Measurements from ENCODE around the gene ZEB2. TPM values are rescaled to one million over a fixed set of nuclear protein-coding genes. Genes with fewer than 3 reads are reported as not detected.

The ZEB2 gene
- total RNA-seq, 1 donor from 2014 or later = 121 TPM

- peaks cover 24% of the 10 kb centered on the region for H3K4me1 Mint-ChIP-seq (ENCODE audit: low read depth, unreplicated experiment)
Observed at GRCh38 chr2:144351687-144352086, 168.2 kb downstream of the ZEB2 start.

DNA sequence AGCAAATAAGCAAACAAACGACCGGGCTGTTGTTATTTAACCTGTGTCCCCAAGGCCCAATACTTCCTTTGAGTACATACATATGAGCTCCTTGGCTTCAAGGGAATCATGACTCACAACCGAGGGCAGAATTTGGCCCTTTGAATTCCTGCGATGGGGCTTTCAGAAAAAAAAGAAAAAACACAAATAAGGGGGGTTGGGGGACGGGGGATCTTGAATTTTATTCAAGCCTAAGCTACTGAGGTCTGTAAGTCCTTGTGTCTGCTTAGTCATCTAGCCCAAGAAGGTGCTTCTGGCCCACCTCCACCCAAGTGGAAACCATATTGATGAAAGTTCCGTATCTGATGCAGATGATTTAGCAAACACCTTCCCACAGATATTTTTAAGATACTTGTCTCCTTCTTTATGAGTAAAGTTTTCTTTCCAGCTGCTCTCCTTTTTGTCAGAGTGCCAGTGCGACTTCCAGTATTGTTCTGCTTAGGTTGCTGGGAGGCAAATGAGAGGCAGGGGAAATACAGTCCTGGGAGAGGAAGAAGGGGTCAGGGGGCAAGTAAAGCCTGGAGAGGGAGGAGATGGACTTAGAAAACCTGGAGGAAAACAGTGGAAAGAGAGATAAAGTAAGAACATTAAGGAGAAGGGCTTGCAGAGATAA is 169.6 kb downstream of the ZEB2 start:
- no peak for DNase-seq
- Mint-ChIP-seq H3K4me1 (ENCODE audit: low read depth, unreplicated experiment) (peaks cover 11% of the 10 kb centered on the region), H3K9me3 (ENCODE audit: unreplicated experiment) (no peaks in the 10 kb centered on the region), H3K27me3 (ENCODE audit: unreplicated experiment) (no peaks in the 10 kb centered on the region), H3K4me3 (ENCODE audit: unreplicated experiment) (no peak overlapping the region), H3K36me3 (ENCODE audit: unreplicated experiment) (no peaks in the 10 kb centered on the region), H3K27ac (ENCODE audit: unreplicated experiment) (no peak overlapping the region)
- TF ChIP-seq, protein P1, sequence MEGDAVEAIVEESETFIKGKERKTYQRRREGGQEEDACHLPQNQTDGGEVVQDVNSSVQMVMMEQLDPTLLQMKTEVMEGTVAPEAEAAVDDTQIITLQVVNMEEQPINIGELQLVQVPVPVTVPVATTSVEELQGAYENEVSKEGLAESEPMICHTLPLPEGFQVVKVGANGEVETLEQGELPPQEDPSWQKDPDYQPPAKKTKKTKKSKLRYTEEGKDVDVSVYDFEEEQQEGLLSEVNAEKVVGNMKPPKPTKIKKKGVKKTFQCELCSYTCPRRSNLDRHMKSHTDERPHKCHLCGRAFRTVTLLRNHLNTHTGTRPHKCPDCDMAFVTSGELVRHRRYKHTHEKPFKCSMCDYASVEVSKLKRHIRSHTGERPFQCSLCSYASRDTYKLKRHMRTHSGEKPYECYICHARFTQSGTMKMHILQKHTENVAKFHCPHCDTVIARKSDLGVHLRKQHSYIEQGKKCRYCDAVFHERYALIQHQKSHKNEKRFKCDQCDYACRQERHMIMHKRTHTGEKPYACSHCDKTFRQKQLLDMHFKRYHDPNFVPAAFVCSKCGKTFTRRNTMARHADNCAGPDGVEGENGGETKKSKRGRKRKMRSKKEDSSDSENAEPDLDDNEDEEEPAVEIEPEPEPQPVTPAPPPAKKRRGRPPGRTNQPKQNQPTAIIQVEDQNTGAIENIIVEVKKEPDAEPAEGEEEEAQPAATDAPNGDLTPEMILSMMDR (IDR thresholded peaks at IDR 0.05; ENCODE audit: partially characterized antibody, unreplicated experiment) = no peak

More at GRCh38 chr2:144351687-144352086, 168.2 kb downstream of the ZEB2 start:
- Mint-ChIP-seq H3K36me3 (ENCODE audit: unreplicated experiment) (no peaks in the 10 kb centered on the region), H3K4me3 (ENCODE audit: unreplicated experiment) (no peak overlapping the region), H3K27me3 (ENCODE audit: unreplicated experiment) (no peaks in the 10 kb centered on the region), H3K27ac (ENCODE audit: unreplicated experiment) (no peak overlapping the region), H3K9me3 (ENCODE audit: unreplicated experiment) (no peaks in the 10 kb centered on the region)
- TF ChIP-seq, protein P1 (IDR thresholded peaks at IDR 0.05; ENCODE audit: partially characterized antibody, unreplicated experiment) = no peak
- no peak for DNase-seq

- Mint-ChIP-seq H3K4me1 (ENCODE audit: low read depth, unreplicated experiment) (peaks cover 11% of the 10 kb centered on the region), H3K9me3 (ENCODE audit: unreplicated experiment) (no peaks in the 10 kb centered on the region), H3K27me3 (ENCODE audit: unreplicated experiment) (no peaks in the 10 kb centered on the region), H3K36me3 (ENCODE audit: unreplicated experiment) (no peaks in the 10 kb centered on the region), H3K27ac (ENCODE audit: unreplicated experiment) (no peak overlapping the region), H3K4me3 (ENCODE audit: unreplicated experiment) (no peak overlapping the region)
- TF ChIP-seq, protein P1 (IDR thresholded peaks at IDR 0.05; ENCODE audit: partially characterized antibody, unreplicated experiment) = no peak
- DNase-seq = no peak
Observed at GRCh38 chr2:144349674-144350073, 170.2 kb downstream of the ZEB2 start.

GRCh38 chr2:144348846-144349245 is 171.1 kb downstream of the ZEB2 start:
- Mint-ChIP-seq H3K4me1 (ENCODE audit: low read depth, unreplicated experiment) (peaks cover 11% of the 10 kb centered on the region), H3K27ac (ENCODE audit: unreplicated experiment) (no peak overlapping the region)
- TF ChIP-seq, protein P1 (IDR thresholded peaks at IDR 0.05; ENCODE audit: partially characterized antibody, unreplicated experiment) = no peak

DNA sequence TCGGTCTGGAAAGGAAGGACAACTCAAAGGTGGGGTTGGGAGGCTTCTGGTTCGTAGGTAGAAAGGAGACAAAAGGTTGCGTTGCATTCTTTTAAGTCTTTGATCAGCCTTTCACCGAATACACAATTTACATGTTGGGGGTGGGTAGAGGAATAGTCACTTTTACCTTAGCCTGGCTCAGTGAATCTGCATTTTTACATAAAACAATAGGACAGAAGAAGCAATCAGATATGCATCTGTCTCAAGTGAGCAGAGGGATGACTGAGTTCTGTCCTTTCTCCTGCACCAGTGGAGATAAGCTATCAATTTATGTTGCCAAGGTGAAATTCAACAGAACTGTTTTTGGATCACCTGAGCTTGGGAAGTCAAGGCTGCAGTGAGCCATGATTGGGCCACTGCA is 173.7 kb downstream of the ZEB2 start:
- peaks cover 11% of the 10 kb centered on the region for H3K4me1 Mint-ChIP-seq (ENCODE audit: low read depth, unreplicated experiment)

More at GRCh38 chr2:144348846-144349245, 171.1 kb downstream of the ZEB2 start:
- no peaks in the 10 kb centered on the region for H3K27me3 Mint-ChIP-seq (ENCODE audit: unreplicated experiment)
- no peak for DNase-seq
- H3K9me3 Mint-ChIP-seq (ENCODE audit: unreplicated experiment) = no peaks in the 10 kb centered on the region
- H3K4me3 Mint-ChIP-seq (ENCODE audit: unreplicated experiment) = no peak overlapping the region
- no peaks in the 10 kb centered on the region for H3K36me3 Mint-ChIP-seq (ENCODE audit: unreplicated experiment)

More for the DNA sequence above, 173.7 kb downstream of the ZEB2 start:
- TF ChIP-seq, protein P1 (IDR thresholded peaks at IDR 0.05; ENCODE audit: partially characterized antibody, unreplicated experiment) = no peak
- no peak overlapping the region for H3K27ac Mint-ChIP-seq (ENCODE audit: unreplicated experiment)
- no peak overlapping the region for H3K4me3 Mint-ChIP-seq (ENCODE audit: unreplicated experiment)
- no peaks in the 10 kb centered on the region for H3K27me3 Mint-ChIP-seq (ENCODE audit: unreplicated experiment)
- H3K36me3 Mint-ChIP-seq (ENCODE audit: unreplicated experiment) = no peaks in the 10 kb centered on the region
- no peaks in the 10 kb centered on the region for H3K9me3 Mint-ChIP-seq (ENCODE audit: unreplicated experiment)
- no peak for DNase-seq
